A204.1 (cell line): ENCODE measurements around the gene PXMP4.
A peak's percentile ranks its signal among the peaks of the same experiment; 100 is the strongest.
"Not testable (repeated sequence)": the region's sequence is repeated elsewhere in the genome, so short reads cannot be mapped to it uniquely, and the experiment has no call there.

Source experiments
- FAIRE-seq: peaks from 2 replicates; lab custom pipeline; 2012; peaks lifted over from hg19 to GRCh38; lab: Jason Lieb, UNC

PXMP4 gene

DNA sequence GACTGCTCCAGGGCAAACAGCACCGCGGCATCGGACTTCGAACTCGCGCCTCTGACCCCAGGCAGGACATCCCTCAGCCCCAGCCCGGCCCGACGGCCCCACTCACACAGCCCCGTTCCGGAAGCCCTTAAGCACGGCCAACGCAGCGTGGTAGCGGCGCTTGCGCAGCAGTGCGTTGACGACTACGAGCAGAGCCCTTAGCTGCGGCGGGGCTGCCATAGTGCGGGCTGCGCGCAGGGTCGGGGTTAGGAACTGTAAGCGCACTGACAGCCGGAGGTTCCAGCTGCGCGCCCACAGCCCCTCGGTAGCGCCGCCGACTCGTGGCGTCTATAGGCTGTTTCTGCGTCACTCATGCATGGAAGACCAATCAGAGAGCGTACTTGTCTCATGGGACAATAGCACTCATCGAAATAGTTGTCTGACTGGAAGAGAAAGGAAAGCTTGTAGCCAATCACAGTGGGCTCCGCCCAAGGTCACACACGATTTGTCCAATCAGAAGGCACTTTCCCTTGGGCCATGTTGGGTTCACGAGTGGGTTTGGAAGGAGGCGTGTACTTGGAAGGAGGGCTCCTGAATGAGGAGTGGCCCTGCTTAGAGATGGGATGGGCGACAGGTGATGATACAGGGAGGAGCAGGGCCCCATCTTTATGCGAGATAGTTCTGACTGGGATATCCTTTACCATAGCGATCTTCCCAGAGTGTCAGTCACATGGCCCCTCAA is at the start of gene PXMP4:
Gene PXMP4 (minus strand): TSS at position 322 of the 721 bp plus-strand sequence. CDS start 103 bp downstream, at position 219.
- peak; percentile 99 for FAIRE-seq

DNA sequence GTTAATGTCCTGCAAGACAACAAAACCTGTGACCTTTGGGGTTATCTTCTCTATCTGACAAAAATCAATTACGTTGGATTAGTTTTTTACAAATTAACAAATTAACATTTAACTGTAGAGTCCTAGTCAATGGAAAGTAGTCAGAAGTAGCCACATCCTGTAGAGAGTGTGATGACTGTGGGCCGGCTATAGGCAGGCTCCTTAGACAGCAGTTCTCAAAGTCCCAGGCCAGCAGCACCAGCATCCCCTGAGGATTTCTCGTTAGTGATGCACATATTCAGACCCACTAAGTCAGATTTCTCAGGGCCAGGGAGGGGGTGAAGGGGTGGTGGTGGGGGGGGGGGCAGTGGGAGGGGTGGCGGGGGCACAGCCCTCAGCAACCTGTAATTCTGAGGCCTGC is 48.9 kb upstream of the PXMP4 start:
- FAIRE-seq, result no peak

DNA sequence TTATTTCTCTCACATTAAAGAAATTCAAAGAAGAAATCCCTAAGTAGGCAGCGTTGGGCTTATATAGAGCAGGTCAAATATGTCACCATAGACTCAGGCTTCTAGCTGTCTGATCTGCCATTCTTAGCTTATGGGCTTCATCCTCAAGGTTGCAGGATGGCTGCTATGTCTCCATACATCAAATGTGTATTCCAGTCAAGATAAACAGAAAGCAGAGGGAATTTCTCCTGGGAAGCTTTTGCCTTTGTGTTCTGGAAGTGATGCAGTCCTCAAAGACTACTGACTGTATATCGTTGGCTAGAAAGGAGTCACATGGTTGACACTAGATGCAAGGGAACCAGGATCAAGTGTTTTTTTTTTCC is 47.6 kb upstream of the PXMP4 start:
- FAIRE-seq, result no peak

GRCh38 chr20:33766686-33767085 is 46.6 kb upstream of the PXMP4 start:
- FAIRE-seq, result no peak

DNA sequence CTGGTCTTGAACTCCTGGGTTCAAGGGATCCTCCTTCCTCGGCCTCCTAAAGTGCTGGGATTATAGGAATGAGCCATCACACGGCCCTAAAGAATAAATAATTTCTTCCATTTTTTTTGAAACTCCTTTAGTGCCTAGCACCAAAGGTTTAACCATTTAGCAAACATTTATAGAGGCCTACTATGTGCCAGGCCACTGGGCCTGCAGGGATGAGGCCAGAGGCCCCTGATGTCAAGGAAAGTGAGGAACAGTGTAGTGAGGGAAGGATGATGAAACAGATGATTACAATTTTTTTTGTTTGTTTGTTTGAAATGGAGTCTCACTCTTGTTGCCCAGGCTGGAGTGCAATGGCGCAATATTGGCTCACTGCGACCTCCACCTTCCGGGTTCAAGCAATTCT is 45.5 kb upstream of the PXMP4 start:
- FAIRE-seq, result no peak

DNA sequence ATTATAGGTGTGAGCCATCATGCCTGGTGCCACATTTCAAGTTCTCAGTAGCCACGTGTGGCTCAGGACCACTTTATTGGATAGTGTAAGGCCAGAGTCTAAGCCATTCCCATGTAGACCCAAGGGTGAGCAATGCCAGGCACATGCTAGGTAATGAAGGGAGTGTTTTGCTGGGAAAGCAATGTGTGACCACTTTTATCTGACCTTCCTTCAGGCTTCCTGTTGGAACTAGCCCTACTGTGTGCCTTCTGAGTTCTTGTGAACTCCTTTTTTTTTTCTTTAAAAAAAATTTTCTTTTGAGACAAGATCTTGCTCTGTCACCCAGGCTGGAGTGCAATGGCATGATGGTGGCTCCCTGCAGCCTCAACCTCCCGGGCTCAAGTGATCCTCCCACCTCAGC is 45.0 kb upstream of the PXMP4 start:
- no peak for FAIRE-seq

DNA sequence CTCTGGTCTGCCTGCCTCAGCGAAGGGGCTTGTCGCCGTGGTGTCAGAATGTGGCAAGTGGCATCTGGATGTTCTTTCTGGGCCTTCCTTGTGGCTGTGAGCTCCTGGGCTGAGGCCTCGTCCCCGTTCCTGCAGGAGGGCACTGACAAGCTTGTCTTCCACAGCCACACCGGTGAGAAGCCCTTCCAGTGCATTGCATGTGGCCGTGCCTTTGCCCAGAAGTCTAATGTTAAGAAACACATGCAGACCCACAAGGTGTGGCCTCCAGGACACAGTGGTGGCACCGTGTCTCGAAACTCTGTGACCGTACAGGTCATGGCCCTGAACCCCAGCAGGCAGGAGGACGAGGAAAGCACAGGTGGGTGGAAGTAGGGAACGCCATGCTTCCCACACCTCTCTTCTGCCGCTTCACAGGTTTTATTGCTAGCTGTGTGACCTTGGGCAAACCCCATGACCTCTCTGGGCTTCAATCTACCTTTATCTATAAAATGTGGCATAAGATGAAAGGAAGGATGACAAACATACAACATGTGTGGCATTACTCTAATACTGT is 41.7 kb upstream of the PXMP4 start:
- no peak for FAIRE-seq

DNA sequence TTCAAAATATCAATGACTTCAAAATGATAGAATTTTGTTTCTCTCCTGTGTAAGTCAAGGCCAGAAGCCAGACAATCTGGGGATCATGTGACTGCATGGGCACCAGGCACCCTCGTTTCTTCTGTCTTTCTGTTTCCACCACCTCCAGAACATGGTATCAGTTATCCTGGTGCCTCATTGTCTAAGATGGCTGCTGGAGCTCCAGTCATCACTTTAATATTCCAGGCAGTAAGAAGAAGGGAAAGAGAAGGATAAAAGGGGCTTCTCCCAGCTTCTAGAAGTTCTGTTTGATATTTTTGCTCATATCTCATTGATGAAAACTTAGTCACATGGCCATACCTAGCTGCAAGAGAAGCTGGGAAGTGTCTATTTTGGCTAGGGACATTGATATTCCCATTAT is 37.3 kb upstream of the PXMP4 start:
- FAIRE-seq, result no peak

- FAIRE-seq, result no peak
Measured at GRCh38 chr20:33757046-33757445, 36.9 kb upstream of the PXMP4 start.

- FAIRE-seq, result not testable (repeated sequence)
Measured at GRCh38 chr20:33755936-33756490, 35.9 kb upstream of the PXMP4 start.

DNA sequence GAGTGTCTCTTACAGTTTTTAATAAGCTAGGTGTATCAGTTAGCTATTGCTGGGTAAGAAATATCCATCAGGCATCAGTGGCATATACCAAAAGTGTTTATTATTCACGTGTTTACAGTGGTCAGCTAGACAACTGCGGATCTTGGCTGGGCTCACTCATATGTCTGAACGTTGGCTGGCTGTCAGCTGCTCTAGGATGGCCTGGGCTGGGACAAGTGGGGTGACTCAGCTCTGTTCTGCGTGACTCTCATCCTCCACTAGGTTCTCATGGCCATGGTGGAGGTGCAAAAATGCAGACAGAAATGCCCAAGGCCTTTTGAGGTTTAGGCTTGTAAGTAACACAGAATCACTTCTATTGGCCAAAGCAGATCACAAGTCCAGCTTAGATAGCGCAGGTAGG is 33.7 kb upstream of the PXMP4 start:
- FAIRE-seq, result no peak

DNA sequence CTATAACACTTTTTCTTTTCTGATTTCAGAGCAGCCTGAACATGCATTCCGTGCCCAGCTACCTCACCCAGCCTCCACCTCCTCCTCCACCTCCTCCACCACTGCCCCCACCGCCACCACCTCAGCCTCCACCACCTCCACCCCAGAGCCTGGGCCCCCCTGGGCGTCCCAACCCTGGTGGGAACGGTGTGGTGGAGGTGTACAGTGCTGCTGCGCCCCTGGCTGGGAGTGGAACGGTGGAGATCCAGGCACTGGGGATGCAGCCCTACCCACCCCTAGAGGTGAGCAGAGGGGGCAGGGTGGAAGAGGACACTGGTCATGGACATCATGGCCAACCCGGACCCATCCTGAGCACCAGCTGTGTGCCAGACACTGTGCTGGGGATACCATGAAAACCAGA is 33.0 kb upstream of the PXMP4 start:
- no peak for FAIRE-seq

GRCh38 chr20:33751775-33752174 is 31.7 kb upstream of the PXMP4 start:
- FAIRE-seq, result no peak

- no peak for FAIRE-seq
Measured at GRCh38 chr20:33746325-33746998, 26.4 kb upstream of the PXMP4 start.

DNA sequence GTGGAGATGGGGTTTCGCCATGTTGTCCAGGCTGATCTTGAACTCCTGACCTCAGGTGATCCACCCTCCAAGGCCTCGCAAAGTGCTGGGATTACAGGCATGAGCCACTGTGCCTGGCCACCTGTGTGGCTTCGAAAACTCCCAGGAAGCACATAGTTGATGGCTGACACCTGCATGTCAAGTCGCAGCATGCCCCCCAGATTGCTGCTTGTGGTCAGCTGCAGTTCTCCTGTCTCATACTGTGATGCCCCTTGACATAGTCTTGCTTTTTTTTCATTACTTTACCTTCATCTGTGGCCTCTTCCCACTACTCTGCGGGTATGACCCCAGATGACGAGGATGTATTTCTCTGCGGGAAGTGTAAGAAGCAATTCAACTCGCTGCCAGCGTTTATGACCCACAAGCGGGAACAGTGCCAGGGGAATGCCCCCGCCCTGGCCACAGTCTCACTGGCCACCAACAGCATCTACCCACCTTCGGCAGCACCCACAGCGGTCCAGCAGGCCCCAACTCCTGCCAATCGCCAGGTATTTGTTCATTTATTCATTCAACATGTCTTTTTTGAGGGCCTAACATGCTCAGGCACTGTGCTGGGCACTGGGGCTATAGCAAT is 24.8 kb upstream of the PXMP4 start:
- no peak for FAIRE-seq

- no peak for FAIRE-seq
Measured at GRCh38 chr20:33744181-33744580, 24.1 kb upstream of the PXMP4 start.

GRCh38 chr20:33740189-33740588 is 20.1 kb upstream of the PXMP4 start:
- FAIRE-seq, result no peak

- FAIRE-seq, result no peak
Measured at GRCh38 chr20:33739493-33739892, 19.4 kb upstream of the PXMP4 start.

- no peak for FAIRE-seq
Measured at GRCh38 chr20:33736962-33737361, 16.9 kb upstream of the PXMP4 start.

GRCh38 chr20:33733654-33734576 is 13.8 kb upstream of the PXMP4 start:
- no peak for FAIRE-seq

- no peak for FAIRE-seq
Measured at GRCh38 chr20:33732166-33732970, 12.3 kb upstream of the PXMP4 start.
